ENCODE results near the gene SLC1A7.

GRCh38 chr1:53182716-53183094 lies 40.3 kb upstream of the SLC1A7 start:
- TF ChIP-seq CTCF (IDR thresholded peaks at IDR 0.05) (no peak), EZH2 (IDR thresholded peaks at IDR 0.05; ENCODE audit: borderline replicate concordance, insufficient read depth, low read depth, low read length, poor library complexity, severe bottlenecking) (no peak)
